NCI-H510A treated with DMSO at 0.1 percent for 48 hours (cell line): ENCODE results near the gene GLDN.
A peak's percentile ranks its signal among the peaks of the same experiment; 100 is the strongest.
"Not testable (repeated sequence)": the region's sequence is repeated elsewhere in the genome, so short reads cannot be mapped to it uniquely, and the experiment has no call there.

Source experiments
- DNase-seq: peaks from one replicate; lab custom pipeline; 2025; lab: John Stamatoyannopoulos, UW

The GLDN gene

DNA sequence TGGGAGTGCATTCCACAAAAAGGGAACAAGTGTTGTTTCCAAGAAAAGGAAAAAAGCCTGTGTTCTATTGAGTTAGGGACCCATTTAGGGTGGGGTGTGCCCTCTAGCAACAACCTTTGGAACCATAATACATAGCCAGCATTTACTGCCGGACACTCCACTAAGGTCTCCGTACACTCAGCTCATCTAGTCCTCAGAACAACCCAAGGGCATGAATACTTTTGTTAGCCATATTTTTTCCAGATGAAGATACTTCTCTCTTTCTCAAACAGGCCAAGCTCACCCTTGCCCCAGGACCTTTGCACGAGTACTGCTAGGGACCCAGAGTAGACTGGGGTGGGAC, 46.2 kb downstream of the GLDN start:
- no peak for DNase-seq

DNA sequence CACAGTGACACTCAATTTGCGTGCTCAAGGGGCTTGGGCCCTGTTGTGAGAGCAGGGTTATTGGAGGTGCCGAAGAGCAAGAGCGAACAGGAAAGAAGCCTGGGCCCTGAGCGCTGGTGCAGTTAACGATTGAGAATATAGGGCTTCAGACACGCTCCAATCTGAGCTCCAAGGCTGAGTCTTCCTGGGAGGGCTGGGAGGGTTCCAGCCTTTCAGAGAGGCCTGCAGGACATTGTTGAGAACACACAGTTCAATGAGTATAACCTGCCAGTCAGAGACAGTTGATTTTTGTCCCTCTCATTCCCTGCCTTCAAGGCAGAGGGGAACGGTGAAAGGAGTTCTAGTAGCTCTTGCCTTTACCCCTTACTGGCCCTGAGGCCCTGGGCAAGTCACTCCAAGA, 47.3 kb downstream of the GLDN start:
- no peak for DNase-seq

DNA sequence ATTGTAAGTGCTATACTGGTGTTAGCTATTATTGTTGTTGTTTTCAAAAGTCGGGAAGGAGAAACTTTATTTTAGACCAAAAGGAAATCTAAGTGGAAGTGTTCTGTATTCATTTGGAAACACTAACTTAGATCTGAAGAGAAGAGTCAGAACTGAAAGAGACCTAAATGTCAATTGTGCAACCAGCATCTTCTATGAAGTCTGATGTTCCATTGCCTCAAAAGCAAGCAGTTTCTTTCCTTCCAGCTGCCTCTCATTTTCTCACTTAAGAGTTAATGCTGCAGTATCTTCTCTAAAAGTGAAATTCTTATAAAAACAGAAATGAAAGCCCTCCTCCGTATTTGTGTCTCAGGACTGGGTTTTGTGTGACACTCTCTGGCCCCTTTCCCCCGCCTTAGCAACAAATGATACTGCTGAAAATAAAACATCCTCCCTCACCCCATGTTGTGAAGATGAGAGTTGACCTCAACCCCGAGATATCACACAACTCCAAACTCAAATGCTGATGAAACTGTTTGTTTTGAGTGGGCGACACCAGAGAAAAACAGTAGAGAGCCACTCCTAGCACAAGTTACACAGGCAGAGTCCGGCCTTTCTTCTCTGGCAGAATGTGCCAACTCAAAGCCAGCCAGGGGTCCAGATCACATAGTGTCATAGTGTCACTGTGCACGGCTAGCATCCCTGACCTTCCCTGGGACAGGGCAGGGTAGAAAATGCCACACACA, 48.9 kb downstream of the GLDN start:
- no peak for DNase-seq

DNA sequence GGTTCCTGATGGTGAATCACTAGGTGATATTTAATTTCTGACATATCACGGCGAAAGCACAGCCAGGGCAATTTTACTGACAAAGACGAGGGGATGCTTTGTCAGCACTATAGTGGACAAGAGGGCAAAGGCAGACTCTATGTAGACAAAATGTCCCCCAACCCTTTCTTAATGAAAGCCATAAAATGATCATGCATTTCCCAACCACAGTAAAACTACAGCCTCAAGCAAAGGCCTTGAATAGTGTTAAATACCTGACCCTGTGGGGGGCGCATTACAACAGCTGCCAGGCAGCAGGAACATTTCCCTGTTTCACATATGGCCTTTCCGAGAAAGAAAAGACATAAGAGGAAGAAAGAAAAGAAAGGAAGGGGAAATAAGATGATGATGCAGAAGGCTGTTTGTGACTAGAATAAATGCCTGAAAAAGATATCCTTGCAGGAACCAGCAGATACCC, 49.5 kb downstream of the GLDN start:
- no peak for DNase-seq

DNA sequence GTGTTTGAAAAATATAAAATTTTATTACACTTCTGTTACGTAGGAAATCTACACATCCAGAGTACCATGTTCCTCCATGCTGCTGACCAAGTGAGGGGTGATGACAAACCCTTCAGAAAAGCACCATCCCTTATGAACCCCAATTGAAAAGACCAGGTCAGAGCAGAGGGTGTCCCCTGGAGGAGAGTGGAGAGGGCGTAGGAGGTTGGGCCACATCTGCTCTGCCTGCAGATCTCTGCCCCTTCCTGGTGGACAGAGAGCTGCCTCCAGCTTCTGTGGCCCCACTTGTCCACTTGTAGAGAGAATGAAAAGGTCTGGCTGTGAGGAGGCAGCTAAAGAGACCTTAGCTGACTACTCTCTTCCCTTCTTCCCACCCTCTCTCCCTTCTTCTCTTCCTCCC, 55.5 kb downstream of the GLDN start:
- DNase-seq = no peak

DNA sequence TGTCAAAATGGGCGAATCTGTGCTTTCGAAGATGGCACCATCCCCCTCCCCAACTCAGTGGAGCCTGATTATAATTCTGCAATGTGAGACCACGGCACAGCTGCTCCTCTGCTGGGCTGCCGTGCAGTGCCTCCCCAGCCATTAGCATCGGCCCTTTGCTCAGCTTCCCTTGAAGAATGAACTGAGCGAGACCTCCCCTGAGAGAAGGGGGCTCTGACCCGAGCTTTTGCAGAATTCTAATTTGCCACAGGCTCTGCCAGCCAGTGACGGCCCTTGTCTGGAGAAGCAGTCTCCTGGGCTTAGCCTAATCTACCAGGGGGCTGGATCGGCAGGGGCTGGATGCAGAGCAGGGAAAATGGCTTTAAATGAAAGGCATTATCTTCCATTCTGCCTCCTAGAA, 57.2 kb downstream of the GLDN start:
- no peak for DNase-seq

DNA sequence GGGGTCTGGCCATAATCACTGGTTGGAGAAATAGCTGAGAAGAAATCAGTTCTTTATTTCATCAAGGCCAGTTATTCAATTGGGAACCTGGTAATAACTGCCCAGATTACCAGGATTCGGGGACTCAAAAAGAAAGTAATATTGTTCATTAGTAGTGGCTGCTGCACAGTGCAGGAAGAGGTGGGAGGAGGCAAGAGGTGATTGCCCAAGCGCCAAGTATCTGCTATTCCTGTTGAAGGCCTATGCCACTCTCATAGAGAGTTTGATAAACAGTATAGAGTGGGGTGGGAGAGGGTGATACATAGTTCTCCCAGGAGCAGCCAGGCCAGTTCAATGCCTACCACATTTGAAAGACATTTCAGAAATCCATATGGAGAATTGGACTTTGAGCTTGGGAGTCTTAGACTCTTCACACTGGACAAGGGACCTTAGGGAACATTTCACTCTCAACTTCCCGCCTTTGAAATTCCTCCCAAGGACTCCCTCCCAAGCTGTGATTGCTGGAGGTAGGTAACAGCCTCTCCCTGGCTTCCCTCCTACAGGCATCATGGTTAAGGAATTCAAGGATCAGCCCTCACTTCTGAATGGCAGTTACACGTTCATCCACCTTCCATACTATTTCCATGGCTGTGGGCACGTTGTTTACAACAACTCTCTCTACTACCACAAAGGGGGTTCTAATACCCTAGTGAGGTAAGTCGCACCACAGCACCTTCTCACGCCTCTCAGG, 59.8 kb downstream of the GLDN start:
- no peak for DNase-seq

DNA sequence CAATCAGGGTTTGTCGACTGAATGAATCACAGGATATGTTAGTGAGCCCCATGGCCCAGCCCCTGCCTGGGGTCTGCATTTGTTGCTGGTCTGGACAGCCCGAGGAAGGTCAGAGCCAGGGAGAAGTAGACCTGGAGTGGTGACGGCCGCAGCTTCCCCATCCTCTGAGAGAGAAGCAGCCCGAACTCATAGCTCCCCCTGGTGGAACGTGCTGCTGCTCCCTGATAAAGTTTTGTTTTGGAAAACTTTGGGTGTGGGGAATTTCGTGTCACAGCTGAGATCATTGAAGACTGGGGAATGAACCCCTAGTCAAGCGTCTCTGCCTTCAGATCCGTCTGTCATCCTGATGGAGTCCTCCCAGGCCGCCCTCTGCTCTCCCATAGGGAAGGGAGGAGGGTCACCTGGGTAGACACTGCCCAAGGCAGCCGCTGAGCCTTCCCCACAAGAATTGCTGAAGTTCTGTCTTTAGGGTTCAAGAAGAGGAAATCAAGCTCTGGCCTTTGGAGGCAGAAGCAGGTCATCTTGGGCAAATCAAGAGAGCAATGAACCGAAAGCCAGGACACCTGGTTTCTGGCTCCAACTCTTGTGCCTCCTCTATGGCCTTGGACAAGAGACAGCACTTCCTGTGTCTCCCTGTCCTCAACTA, 60.5 kb downstream of the GLDN start:
- DNase-seq = peak; percentile 2

DNA sequence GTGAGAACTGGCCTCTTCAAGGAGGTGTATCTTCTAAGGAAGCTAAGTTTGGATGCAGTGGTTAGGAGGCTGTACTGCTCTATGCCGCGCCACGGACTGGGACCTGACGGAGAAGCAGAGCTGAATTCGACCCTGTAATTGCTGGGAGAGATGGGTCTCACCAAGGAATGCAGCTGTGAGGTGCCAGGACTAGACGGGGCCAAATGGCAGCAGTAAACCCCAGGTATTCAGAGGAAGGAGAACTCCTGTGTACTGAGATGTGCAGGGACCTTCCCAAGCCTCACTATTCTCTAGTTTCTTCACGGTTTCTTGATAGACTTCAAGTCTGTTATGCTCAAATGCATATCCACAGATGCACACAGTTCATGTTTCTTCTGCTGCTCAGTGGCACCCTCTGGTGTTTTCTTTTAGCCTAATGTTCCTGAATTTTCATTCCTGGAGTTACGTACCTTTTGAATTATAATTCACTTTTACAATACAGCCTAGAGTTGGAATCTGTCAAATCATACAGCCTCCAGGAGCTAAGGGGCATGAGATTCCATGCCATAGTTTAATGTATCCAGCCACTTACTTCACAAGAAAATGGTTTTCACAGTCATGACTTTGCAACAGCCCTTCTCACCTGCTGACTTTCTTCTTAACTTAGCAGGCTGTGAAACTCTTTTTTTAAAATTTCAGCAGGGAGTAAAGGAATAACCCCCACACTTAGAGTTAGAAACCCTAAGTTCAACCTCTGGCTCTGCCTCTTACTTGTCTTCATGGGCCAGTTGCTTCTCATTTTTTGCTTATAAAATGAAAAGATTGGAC, 61.8 kb downstream of the GLDN start:
- DNase-seq = peak; percentile 16

DNA sequence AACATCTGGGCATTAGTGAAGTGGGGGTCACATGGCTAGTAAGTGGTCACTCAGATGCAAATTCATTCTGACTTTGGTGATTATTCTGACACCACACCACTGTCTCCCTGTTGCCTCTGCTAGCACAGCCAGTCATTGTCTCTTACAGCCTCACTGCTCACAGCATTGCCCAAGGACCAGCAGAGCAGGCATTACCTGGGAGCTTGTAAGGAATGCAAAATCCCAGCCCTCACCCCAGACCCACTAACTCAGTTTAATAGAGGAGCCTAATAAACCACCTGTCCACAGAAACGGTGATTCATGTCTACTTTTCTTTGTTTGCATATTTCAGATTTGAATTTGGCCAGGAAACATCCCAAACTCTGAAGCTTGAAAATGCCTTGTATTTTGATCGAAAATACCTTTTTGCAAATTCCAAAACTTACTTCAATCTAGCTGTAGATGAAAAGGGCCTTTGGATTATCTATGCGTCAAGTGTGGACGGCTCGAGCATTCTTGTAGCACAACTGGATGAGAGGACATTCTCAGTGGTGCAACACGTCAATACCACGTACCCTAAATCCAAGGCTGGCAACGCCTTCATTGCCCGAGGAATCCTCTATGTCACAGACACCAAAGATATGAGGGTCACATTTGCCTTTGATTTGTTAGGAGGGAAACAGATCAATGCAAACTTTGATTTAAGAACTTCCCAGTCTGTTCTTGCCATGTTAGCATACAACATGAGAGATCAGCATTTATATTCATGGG, 62.7 kb downstream of the GLDN start:
- no peak for DNase-seq

DNA sequence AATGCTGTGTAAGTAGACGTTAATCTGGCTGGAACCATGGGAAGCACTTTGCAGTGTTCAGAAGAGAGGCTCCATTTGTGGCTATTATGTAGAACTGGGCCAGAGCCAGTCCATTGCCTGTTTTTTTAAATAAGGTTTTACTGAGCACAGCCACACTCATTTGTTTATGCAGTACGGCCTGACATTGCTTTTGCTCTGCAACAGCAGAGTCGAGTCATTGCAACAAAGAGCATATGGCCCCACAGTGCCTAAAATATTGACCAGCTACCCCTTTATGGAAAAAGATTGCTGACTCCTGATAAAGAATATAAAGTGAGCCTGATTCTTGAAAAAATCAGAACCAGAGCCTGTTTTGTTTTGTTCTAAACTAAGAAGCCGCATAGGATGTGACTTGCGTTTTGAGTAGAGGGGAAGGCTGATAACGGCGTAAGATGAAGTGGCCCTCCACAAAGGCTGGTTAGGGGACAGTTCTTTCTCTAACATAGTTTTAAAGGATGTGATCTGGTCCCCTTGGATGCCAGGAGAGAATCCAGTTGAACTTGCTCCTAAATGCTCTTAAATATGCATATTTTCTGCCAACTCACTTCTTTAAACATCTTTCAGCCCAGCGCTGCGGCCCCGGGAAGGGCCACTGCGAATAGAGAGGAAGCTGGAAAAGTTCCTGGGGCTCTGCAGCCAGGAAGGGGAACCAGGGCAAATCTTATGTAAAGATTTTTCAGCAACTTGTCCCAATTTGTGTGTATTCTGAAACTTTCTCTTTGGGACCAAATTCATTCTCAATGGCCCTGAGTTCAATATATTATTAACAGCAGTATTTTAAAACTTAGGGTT, 64.5 kb downstream of the GLDN start:
- DNase-seq = no peak

DNA sequence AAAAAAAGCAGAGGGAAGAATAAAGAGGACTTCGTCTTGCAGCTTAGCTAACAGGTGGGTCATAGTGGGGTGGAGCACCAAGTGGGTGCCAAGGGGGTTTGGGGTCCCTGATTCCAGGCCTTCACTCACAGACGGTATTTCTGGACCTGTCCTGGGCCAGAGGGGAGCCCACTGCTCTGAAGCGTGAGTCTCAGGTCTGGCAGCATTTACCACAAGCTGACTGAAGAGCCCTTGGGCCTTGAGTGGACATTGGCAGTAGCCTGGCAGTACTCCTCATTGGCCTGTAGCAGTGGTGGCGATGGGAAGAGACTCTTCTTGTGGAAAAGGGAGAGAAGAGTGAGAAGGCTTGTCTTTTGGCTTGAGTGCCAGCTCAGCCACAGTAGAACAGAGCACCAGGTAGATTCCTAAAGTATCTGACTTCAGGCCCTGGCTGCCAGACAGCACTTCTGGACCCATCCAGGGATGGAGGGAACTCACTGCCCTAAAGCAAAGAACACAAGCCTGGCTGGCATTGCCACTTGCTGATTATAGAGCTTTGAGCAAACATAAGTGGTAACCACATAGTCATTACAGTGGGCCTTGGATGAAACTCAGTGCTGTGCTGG, 72.9 kb downstream of the GLDN start:
- DNase-seq = no peak

DNA sequence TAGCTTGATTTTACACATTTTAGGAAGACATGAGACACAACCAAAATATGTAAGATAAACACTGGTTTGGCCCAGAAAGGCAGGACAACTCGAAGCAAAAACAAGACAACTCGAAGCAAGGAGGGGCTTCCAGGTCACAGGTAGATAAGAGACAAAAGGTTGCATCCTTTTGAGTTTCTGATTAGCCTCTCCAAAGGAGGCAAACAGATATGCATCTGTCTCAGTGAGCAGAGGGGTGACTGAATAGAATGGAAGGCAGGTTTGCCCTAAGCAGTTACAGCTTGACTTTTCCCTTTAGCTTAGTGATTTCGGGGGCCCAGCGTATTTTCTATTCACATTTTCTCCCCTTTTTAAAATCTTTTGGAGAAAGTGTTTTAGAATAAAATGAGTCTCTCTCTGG, 74.7 kb downstream of the GLDN start:
- no peak for DNase-seq

DNA sequence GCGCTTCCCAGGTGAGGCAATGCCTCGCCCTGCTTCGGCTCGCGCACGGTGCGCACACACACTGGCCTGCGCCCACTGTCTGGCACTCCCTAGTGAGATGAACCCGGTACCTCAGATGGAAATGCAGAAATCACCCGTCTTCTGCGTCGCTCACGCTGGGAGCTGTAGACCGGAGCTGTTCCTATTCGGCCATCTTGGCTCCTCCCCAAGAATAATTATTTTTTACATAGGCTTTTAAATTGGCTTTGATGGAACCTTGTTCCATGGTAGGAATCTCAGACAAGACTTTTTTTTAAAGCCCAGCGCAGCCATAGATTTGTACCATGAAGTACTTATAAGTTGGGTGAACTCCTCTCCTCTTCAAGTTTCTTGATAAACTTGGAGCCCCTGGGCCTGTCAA, 81.6 kb downstream of the GLDN start:
- DNase-seq = not testable (repeated sequence)

DNA sequence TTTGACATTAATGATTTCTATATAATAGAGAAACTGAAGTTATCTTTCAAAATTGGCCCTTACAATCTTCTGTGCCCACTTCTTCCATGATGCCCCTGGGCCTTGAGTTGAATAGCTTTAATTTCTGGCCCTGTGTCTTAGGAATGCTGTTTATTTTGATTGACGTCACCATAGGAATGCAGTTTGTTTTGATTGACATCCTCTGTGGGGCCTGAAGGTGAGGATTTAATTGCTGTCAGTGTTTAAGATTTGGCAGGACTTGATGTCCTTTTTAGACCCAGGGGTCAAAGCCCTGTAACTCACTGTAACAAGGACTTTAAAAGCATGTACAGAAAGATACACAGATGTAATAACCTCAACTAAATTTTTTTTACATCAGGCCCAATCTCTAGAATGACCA, 83.3 kb downstream of the GLDN start:
- no peak for DNase-seq

DNA sequence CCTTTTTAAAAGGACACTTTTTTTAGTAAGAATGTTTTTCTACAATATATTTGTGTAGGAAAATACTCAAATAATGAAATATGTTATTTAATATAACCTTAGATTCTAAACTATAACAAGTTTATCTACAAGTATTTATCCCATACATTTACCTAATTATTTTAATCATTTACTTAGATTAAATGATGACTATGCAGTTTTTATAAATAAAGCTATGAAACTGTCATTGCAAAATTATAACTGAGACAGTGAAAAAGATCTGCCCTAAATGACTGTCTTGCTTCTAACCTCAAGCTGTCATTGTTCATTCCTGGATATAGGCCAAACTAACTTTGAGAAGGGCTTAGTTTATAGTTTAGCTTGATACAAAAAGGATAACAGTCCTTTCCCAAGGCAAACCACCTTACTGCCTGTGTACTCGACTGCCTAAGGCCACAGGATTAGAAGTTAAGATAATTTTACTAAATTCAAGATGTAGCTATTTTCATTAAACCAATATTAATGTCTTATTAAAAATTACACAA, 84.1 kb downstream of the GLDN start:
- no peak for DNase-seq

DNA sequence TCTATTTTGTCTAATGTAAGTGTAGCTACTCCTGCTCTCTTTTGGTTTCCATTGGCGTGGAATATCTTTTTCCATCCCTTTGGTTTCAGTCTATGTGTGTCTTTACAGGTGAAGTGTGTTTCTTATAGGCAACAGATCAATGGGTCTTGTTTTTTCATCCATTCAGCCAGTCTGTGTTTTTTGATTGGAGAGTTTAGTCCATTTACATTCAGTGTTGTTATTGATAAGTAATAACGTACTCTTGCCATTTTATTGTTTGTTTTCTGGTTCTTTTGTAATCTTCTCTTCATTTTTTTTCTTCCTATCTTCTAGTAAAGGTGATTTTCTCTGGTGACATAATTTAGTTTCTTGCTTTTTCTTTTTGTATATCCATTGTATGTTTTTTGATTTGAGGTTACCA, 97.1 kb downstream of the GLDN start:
- no peak for DNase-seq

DNA sequence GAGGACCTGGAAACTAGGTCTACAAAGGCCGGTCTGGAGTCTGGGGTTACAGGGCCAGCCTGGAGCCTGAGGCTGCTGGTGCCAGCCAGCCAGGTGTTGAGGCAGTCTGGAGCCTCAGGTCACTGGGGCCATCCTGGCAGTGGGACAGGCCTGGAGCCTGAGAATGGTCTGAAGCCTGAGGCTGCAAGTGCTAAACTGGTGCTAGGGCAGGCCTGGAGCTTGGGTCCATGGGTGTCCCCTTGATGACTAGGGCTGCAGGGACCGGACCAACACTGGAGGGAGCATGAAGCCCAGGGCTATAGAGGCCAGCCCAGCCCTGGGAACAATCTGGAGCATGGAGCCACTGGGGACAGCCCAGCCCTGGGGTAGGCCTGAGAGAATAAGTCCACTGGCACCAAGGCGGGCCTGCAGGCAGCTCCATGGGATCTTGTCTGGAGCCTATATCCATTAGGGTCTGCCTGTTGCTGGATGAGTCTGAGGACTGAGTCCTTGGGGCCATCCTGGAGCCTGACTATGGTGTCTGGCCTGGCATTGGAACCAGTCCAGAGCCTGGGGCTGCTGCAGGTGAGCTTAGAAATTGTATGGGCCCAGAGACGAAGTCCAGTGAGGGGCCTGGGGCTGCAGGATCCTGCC, 101.9 kb downstream of the GLDN start:
- DNase-seq = no peak

DNA sequence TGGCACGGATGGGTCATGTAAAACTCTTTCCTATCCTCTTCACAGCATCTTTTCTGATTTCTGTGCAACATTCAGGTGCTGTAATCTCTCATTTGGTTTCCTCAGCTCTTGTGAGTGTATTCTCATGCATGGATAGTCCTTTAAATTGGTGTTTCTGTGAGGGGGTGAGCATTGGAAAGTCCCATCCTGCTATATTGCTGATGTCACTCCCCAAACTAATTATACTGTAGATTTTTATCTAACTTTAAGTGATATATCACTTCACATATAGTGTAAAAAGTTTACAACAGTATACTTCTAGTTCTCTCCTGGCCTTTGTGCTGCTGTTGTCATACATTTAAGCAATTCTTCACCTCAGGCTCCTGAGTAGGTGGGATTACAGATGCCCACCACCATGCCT, 102.7 kb downstream of the GLDN start:
- no peak for DNase-seq

DNA sequence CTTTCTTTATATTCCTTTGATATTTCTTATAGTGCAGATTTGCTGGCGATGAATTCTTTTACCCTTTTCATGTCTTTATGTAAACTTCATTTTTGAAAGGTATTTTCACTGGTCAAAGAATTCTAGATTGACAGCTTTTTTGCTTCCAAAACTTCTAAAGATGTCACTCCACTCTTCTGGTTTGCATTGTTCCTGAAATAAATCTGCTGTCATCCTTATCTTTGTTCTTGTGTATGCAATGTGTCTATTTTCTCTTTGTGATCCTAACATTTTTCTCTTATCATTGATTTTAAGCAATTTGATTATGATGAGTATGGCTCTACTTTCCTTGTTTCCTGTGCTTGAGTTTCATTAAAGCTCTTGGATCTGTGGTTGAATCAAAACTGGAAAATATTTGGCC, 103.4 kb downstream of the GLDN start:
- no peak for DNase-seq
